ENCODE results near the gene POLR3F.
"Not testable (repeated sequence)": the region's sequence is repeated elsewhere in the genome, so short reads cannot be mapped to it uniquely, and the experiment has no call there.

Gene POLR3F

GRCh38 chr20:18506744-18507143, 39.6 kb downstream of the POLR3F start:
- peak; percentile 8 for DNase-seq

DNA sequence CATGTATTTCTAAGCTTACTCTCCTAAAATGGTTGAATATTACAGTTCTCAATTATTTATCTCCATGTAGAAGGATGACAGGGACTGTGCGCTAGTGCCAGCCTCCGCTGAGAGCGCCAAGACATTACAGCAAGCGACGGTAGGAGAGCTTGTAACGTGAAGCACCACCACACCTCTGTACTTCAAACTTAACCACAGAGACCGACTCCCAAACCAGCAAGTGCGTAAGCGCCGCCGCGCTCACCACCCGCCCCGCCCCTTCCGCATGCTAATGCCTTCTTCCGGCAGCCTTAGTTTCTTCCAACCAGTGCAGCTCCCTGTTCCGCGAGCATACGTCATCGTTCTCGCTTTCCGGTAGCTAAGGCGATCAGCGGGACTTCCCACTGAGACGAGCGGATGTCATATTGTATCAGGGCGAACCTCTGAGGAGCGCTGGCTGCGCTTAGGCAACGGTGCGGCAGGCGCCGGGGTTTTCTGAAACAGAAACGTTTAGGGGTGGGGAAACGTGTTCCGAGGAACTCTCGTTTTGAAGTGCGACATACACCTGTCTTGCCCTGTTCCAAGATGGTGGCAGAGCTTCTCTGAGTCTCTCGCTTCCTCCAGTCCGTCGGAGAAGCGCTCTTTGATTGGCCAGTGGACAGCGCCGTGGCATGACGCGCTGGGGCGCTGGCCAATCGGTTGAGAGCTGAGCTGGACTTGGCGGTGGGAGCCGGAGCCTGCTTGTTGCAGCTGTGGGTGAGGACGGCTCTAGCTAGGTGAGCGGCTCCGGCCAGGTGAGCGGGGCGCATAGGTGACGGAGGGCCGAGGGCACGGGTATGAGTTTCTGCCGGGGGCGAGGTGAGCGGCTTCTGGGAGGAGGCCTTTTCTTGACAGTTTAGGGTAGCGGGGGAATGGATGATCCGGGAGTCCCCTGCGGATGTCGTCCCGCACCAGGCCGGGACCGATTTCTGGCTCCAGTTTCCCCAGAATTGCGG, 40.3 kb downstream of the POLR3F start, which contains the start of gene SEC23B:
Gene SEC23B (plus strand): TSS at position 723 of the 974 bp plus-strand sequence. CDS start 2,896 bp downstream, outside the sequence.
- peak; percentile 98 for DNase-seq

GRCh38 chr20:18511571-18511970, 44.4 kb downstream of the POLR3F start:
- no peak for DNase-seq

GRCh38 chr20:18513208-18513607, 46.0 kb downstream of the POLR3F start:
- no peak for DNase-seq

- DNase-seq, result no peak
Measured at GRCh38 chr20:18514127-18514526, 46.9 kb downstream of the POLR3F start.

- DNase-seq, result no peak
Measured at GRCh38 chr20:18515973-18516372, 48.8 kb downstream of the POLR3F start.

DNA sequence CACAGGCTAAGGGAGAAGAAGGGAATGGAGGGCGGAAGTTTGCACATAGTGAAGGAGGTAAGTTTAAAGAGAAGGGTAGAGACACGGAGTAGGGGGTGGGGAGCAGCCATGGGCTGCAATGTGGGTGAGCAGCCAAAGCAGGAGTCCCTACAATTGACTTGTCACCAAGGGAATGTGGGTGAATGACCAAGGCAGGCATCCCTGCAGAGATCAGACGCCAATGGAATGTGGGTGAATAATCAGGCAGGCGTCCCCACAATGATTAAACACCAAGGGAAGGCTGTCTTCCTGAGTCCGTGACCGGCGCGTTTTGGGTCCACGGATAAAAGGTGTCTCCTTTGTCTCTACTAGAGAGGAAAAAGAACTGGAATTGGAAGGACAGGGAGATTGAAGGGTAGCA, 54.9 kb downstream of the POLR3F start:
- DNase-seq, result not testable (repeated sequence)

GRCh38 chr20:18523066-18523465, 55.9 kb downstream of the POLR3F start:
- DNase-seq, result no peak

DNA sequence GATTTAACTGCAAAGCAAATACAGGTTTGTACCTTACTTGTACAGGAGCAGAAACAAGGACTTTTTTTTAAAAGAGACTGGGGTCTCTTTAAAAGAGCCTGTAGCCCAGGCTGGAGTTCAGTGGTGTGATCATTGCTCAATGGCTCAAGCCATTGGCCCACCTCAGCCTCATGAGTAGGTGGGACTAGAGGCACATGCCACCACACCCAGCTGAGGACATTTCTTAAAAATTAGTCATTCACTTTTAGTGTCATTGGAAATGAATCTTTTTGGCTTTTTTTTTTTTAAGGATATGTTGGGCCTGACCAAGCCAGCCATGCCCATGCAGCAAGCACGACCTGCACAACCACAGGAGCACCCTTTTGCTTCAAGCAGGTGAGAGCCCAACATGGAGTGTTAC, 57.5 kb downstream of the POLR3F start:
- no peak for DNase-seq

DNA sequence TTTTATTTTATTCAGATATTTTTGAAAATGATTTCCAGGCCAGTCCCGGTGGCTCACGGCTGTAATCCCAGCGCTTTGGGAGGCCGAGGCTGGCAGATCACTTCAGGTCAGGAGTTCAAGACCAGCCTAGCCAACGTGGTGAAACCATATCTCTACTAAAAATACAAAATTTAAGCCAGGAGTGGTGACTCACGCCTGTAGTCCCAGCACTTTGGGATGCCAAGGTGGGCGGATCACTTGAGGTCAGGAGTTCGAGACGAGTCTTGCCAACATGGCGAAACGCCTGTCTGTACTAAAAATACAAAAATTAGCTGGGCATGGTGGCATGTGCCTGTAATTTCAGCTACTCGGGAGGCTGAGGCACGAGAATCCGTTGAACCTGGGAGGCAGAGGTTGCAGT, 59.6 kb downstream of the POLR3F start:
- DNase-seq, result not testable (repeated sequence)

GRCh38 chr20:18527339-18527738, 60.1 kb downstream of the POLR3F start:
- DNase-seq, result no peak

DNA sequence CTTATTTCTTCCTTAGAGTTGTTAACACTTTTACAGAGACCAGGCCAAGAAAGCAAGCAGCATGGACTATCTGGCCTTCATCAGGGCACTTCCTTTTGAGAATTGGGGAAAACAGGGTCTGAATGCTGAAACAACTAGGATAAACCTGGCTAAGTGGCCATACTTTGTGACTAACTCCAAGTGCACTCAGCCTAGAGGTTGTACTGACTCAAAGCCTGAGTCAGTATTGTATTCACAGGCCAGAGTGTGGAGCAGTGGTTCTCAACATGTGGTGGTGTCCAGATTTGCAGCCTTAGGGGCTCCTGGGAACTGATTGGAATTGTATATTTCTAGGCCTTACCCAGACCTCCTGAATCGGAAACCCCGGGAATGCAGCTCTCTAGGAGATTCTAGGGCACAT, 60.6 kb downstream of the POLR3F start:
- DNase-seq, result no peak

GRCh38 chr20:18529041-18529440, 61.9 kb downstream of the POLR3F start:
- DNase-seq, result no peak

DNA sequence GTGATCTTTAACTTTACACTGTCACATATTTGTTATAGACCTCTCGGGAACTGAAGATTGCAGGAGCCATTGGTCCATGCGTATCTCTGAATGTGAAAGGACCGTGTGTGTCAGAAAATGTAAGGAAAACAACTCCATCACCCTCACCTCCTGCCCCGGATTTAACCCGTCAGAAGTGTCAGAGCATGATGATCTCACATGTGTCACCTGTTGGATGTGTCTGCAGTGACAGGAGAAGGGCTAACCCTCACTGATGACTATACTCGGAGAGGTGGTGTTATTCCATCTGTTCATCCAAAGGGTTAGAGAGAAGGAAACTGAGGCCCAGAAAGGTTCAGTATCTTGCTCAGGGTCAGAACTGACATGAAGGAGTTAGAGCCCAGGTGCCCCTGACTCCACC, 65.4 kb downstream of the POLR3F start:
- DNase-seq, result no peak

DNA sequence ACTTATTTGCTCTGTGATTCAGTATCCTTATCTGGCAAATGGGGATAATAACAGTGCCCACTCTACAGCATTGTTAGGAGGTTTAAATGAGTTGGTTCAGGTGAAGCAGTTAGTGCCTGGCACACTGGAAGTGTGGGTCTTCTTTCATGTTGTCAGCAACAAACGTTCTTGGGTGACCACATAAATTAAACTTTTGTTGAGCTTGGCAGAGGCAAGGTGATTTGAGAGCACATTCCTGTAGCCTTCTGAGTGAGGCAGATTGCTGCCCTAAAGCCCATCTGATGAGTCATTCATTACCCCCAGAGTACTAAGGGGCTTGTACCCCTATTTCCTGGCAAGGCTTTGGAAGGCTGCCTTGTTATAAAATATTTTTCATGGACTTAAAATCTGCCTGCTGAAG, 66.3 kb downstream of the POLR3F start:
- DNase-seq, result no peak

GRCh38 chr20:18533978-18534644, 66.9 kb downstream of the POLR3F start:
- DNase-seq, result no peak
